HG02588 (cell line): ENCODE data around the gene LIG3.
"Not testable (repeated sequence)": the region's sequence is repeated elsewhere in the genome, so short reads cannot be mapped to it uniquely, and the experiment has no call there.

Source experiments
- ATAC-seq: cut with Tn5 transposase; IDR thresholded peaks from one replicate; pipeline ENCODE4 v1.9.1; 2021; ENCODE audit warnings: mild to moderate bottlenecking, moderate library complexity; ENCODE audit not compliant: unreplicated experiment

Gene LIG3

DNA sequence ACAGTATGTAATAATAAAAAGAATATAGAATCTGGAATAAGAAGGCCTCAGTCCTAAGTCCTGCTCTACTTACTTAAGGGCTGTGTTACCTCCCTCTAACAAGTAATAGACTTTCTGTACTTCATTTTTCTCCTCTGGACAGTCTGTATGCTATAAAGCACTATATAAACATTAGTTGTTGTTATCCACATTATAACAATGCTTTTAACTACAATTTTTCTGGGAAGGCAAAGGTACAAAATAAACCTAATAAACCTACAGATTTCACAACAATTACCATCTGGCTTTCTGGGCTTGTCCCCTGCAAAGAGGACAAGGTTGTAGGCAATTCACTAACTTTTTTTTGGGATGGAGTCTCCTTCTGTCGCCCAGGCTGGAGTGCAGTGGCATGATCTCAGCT lies 50.5 kb downstream of the LIG3 start:
- no peak for ATAC-seq

DNA sequence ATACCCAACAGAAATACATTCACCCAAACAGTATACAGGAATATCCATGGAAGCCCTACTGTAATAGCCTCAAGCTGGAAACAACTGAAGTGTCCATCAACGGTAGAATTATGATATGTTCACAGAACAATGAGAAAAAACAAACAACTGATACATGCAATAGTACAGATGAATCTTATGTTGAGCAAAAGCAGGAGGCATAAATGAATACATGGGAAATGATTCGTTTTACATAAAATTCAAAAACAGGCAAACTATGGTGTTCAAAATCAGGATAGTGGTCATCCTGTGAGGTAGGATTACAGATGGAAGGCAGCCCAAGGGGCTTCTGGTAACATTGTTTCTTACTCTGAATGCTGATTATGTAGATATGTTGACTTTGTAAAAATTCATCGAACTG lies 58.1 kb downstream of the LIG3 start:
- no peak for ATAC-seq

DNA sequence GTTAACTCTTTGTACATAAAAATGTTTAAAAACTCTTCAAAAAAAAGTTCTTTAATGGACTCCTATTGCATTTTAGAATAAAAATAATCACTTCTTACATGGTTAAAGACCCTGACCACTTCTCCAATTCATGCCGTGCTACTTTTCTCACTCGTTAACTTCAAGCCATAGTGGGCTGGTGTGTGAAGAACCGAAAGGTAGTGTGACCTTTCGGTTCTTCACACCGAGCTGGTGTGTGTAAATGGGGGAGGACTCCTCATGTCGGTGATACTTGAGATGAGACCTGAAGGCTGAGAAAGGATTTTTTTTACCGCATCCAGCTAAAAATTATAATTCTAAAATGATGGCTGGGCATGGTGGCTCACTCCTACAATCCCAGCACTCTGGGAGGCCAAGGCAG lies 61.1 kb downstream of the LIG3 start:
- ATAC-seq, result no peak

DNA sequence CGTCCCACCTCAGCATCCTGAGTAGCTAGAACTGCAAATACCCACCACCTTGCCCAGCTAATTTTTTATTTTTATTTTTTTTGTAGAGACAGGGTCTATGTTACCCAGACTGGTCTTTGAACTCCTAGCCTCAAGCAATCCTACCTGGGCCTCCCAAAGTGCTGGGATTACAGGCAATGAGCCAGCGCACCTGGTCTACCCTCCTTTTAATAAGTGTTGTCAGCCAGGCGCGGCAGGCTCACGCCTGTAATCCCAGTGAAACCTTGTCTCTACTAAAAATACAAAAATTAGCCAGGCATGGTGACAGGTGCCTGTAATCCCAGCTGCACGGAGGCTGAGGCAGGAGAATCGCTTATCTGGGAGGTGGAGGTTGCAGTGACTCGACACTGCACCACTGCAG lies 63.9 kb downstream of the LIG3 start:
- ATAC-seq, result no peak

DNA sequence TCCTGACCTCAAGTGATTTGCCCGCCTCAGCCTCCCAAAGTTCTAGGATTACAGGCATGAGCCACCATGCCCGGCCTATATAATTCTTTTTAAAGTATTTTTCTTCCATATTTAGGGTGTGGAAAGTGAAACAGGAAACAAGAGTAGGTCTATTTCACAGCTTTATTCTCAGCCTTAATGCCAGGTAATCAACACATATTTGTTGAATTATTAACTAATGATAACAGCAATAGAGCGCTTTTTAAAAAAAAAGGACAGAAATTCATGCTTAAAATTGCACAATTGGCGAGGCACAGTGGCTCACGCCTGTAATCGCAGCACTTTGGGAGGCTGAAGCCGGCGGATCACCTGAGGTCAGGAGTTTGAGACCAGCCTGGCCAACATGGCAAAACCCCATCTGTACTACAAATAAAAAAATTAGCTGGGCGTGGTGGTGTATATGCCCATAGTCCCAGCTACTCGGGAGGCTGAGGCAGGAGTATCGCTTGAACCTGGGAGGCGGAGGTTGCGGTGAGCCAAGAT lies 65.2 kb downstream of the LIG3 start:
- ATAC-seq, result not testable (repeated sequence)

DNA sequence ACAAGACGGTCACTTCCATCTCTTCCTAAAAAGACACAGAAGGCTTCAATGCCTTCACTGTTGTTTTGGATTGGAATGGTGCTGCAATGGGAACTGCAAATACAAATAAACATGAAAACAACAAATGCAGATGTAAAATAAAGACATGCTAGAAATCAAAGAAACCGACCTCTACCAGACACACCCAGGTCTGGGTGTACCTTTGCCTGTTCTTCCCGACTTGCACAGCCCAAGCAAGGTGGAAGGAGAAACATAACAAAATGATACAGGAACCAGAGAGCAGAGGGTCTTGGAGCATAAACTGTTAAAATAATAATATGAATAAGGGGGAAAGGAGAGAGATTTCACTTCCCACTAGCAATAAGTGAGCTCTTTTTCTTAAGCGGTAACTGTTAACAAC lies 65.9 kb downstream of the LIG3 start:
- ATAC-seq, result no peak

- no peak for ATAC-seq
Observed at GRCh38 chr17:35046740-35047283, 66.5 kb downstream of the LIG3 start.

GRCh38 chr17:35048685-35049379 lies 68.5 kb downstream of the LIG3 start:
- no peak for ATAC-seq

GRCh38 chr17:35050170-35050569 lies 69.9 kb downstream of the LIG3 start:
- no peak for ATAC-seq

GRCh38 chr17:35051183-35051578 lies 70.9 kb downstream of the LIG3 start:
- peak; percentile 54 for ATAC-seq

- ATAC-seq, result peak; percentile 43
Observed at GRCh38 chr17:35051579-35052240, 71.4 kb downstream of the LIG3 start.

GRCh38 chr17:35052241-35052610 lies 71.9 kb downstream of the LIG3 start:
- ATAC-seq, result no peak

DNA sequence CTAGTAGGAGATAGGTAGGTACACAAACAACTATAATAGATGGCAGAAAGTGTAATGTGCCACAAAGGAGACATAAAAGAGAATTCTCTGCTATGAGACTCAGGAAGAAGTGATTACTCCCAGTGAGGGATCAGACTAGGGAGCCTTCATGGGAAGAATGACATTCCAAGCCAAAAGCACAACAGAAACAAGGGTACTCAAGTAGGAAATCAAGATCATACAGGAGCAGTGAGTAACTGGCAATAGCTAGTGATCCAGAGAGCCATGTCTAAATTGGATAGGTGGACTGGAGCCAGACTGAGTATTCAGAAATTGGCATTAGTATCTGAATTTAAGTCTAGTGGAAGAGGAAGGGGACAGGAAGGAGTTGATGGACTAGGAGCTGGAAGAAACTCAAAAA lies 72.5 kb downstream of the LIG3 start:
- ATAC-seq, result no peak

GRCh38 chr17:35053204-35053603 lies 72.9 kb downstream of the LIG3 start:
- no peak for ATAC-seq

DNA sequence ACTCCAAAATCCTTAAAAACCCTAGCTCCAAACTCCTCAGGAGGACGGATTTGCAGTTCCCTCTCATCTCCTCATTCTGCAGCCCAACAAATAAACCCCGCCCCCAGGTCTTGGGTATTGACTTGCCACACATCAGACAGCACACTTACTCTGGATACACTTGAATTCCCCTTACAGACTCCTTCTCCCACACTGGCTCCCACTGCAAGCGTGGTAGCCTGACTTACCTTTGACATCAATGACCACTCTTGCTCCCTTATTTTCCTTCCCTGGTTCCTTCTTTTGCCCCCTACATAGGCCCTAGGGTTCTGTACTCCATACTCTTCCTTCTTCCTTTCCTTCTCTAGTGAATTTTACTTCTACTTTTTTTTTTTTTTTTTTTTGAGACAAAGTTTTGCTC lies 75.7 kb downstream of the LIG3 start:
- ATAC-seq, result no peak

- ATAC-seq, result no peak
Observed at GRCh38 chr17:35057332-35057915, 77.1 kb downstream of the LIG3 start.
